Thymus (tissue), 11 donors: ENCODE results near the gene KRTAP10-5. TPM values are rescaled to one million over a fixed set of nuclear protein-coding genes. Genes with fewer than 3 reads are reported as not detected.
"Not testable (repeated sequence)": the region's sequence is repeated elsewhere in the genome, so short reads cannot be mapped to it uniquely, and the experiment has no call there.

Experiments used
- DNase-seq, 9 donors: peaks; one replicate each; pipeline ENCODE4 v3.0.0-alpha.2; 2013; ENCODE audit warnings: low spot score in 9 of 9, low read depth in 6 of 9, missing footprints in 1 of 9
- H3K27ac ChIP-seq, 2 donors: one replicate each; pipeline ENCODE4 v1.5.1; 2013; ENCODE audit warnings: control low read depth in 1 of 2, low read depth in 1 of 2, low read length in 1 of 2, mild to moderate bottlenecking in 1 of 2, moderate library complexity in 1 of 2
- H3K27me3 ChIP-seq, 2 donors: one replicate each; pipeline ENCODE4 v1.5.1; 2013; ENCODE audit warnings: low read length in 1 of 2; ENCODE audit not compliant: control insufficient read depth in 2 of 2, insufficient read depth in 1 of 2
- H3K36me3 ChIP-seq, 2 donors: one replicate each; pipeline ENCODE4 v1.5.1; 2013; ENCODE audit warnings: low read length in 1 of 2, mild to moderate bottlenecking in 1 of 2, moderate library complexity in 1 of 2; ENCODE audit not compliant: control insufficient read depth in 2 of 2, insufficient read depth in 2 of 2
- H3K4me1 ChIP-seq, 2 donors: one replicate each; pipeline ENCODE4 v1.5.1; 2013; ENCODE audit warnings: low read length in 2 of 2; ENCODE audit not compliant: control insufficient read depth in 2 of 2, insufficient read depth in 2 of 2
- H3K4me3 ChIP-seq, 2 donors: one replicate each; pipeline ENCODE4 v1.5.1; 2013; ENCODE audit warnings: low read length in 2 of 2, control low read depth in 1 of 2, mild to moderate bottlenecking in 1 of 2
- H3K9me3 ChIP-seq, 2 donors: one replicate each; pipeline ENCODE4 v1.5.1; 2013; ENCODE audit warnings: low read length in 1 of 2, mild to moderate bottlenecking in 1 of 2; ENCODE audit not compliant: control insufficient read depth in 2 of 2, insufficient read depth in 1 of 2
- WGBS: extraction: QIAGEN DNeasy Blood & Tissue Kit; methylation state at CpG from one replicate; pipeline ENCODE4 v1.1.7; 2013; 5-methylcytosine and 5-hydroxymethylcytosine counted together
- polyA plus RNA-seq: library from polyadenylated mRNA; stranded (reverse); fragments of 200-250 nt; gene quantifications from one replicate; pipeline ENCODE4 v1.2.3, GENCODE V29; 2013
- total RNA-seq: library from RNA; stranded (reverse); fragments of 120-200 nt; gene quantifications from one replicate; pipeline ENCODE4 v1.2.4, GENCODE V29; 2013
- donor health status: healthy.

The KRTAP10-5 gene
- total and polyA plus RNA-seq, 2 donors = not detected

DNA sequence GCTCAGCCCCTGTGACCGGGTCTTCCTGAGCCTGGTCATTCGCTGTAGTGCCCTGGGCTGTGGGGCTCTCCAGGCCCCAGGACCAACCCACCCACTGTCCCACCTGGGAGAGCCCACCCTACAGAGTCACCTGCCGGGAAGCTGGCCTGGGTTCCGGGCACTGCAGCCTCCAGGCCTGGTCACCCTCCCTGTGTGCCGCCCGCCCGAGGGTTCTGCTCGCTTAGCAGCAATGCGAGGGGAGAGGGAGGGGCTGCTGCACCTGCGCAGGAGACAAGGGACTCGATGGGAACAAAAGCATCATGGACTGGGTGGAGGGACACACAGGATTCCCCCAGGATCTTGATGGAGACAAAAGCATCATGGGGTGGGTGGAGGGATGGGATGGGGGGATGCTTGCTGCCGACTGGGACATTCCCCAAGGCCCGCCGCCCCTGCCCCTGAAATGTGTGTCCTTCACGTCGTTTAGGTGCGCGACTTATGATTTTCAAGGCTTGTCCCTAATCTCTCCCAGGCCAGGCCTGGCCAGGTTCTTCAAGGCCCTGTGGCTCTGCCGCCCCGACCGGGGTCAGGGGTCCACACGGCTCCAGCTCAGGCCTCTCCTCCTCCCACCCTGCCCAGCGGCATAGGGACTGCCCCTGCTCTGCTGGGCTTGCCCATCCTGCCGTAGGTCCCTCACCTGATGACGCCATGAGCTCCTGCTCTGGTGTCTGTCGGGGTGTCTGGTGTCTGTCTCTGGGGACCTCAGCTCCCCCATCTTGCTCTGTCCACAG lies 33.2 kb upstream of the KRTAP10-5 start:
- peaks cover 0 to 2% of the 10 kb centered on the region in 2 donors for H3K27me3 ChIP-seq
- DNase-seq = no peak
- H3K9me3 ChIP-seq = peaks cover 3 to 27% of the 10 kb centered on the region in 2 donors
- H3K4me1 ChIP-seq = peaks cover 0 to 3% of the 10 kb centered on the region in 2 donors
- H3K27ac ChIP-seq = no peak overlapping the region
- no peaks in the 10 kb centered on the region for H3K36me3 ChIP-seq
- 96% methylated on average over 26 of the region's 26 CpGs for WGBS
- no peak overlapping the region for H3K4me3 ChIP-seq

DNA sequence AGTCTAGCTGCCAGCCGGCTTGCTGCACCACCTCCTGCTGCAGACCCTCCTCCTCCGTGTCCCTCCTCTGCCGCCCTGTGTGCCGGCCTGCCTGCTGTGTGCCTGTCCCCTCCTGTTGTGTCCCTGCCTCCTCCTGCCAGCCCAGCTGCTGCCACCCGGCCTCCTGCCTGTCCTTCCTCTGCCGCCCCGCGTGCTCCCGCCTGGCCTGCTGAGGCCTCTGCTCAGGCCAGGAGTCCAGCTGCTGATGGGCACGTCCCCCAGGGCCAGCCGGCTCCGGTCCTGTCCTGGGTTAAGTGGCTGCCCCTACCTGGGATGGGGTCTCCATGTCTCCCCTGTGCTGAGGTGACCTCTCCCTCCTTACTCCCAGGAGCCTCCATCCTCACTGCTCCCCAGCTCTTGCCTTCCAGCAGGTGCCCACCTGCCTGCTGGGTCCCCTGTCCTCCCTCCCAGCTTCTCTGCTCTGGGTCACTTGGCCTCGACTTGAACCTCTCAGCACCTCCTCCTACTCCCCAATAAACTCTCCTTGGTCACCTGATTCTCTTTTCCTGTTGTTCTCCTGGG lies 32.3 kb upstream of the KRTAP10-5 start:
- DNase-seq = no peak
- 91% methylated on average over 13 of the region's 13 CpGs for WGBS
- Histone ChIP-seq H3K27me3 (peaks cover 0 to 2% of the 10 kb centered on the region in 2 donors), H3K9me3 (peaks cover 3 to 27% of the 10 kb centered on the region in 2 donors), H3K4me3 (no peak overlapping the region), H3K27ac (no peak overlapping the region), H3K36me3 (no peaks in the 10 kb centered on the region), H3K4me1 (peaks cover 0 to 3% of the 10 kb centered on the region in 2 donors)

DNA sequence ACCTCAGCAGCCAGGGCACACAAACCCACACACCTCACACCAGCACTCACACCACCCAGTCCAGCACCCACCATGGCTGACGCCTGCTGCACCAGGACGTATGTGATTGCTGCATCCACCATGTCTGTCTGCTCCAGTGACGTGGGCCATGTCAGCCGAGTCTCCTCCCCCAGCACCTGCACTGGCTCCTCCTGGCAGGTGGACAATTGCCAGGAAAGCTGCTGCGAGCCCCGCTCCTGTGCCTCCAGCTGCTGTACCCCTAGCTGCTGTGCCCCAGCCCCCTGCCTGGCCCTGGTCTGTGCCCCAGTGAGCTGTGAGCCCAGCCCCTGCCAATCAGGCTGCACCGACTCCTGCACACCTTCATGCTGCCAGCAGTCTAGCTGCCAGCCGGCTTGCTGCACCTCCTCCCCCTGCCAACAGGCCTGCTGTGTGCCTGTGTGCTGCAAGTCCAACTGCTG lies 31.7 kb upstream of the KRTAP10-5 start, which contains the start of gene KRTAP10-8:
KRTAP10-8 (plus strand) TSS at position 51 of the 458 bp plus-strand sequence; CDS start at position 73, 22 bp downstream.
- Histone ChIP-seq H3K27ac (no peak within 1 kb of the TSS), H3K36me3 (no peaks in the 10 kb centered on the region), H3K4me3 (no peak within 1 kb of the TSS), H3K4me1 (peaks cover 0 to 1% of the 10 kb centered on the region in 2 donors), H3K9me3 (peaks cover 3 to 25% of the 10 kb centered on the region in 2 donors), H3K27me3 (peaks cover 0 to 2% of the 10 kb centered on the region in 2 donors)
- no peak for DNase-seq
- 94% methylated on average over 8 of the region's 8 CpGs for WGBS

DNA sequence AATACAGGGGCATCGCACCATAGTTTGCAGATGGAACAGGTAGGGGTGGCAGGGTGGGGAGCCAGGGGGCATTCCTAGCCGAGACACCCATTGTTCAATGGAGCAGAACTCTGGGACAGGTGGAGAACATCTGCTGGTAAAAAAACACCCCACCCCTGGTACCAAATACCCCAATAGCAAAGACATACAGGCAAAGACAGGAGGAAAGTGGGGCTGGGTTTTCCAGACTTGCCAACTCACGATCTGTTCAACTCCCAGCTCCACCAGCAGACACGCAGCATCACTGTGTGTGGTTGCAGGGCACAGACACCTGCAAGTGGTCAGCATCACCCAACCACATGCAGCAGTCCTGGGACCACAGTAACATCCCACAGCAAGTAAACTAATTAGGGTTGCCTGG lies 31.1 kb upstream of the KRTAP10-5 start:
- Histone ChIP-seq H3K4me1 (no peaks in the 10 kb centered on the region), H3K27ac (no peak overlapping the region), H3K36me3 (no peaks in the 10 kb centered on the region), H3K9me3 (peaks cover 3 to 23% of the 10 kb centered on the region in 2 donors), H3K27me3 (peaks cover 0 to 2% of the 10 kb centered on the region in 2 donors), H3K4me3 (no peak overlapping the region)
- 89% methylated on average over 4 of the region's 4 CpGs for WGBS
- DNase-seq = no peak

DNA sequence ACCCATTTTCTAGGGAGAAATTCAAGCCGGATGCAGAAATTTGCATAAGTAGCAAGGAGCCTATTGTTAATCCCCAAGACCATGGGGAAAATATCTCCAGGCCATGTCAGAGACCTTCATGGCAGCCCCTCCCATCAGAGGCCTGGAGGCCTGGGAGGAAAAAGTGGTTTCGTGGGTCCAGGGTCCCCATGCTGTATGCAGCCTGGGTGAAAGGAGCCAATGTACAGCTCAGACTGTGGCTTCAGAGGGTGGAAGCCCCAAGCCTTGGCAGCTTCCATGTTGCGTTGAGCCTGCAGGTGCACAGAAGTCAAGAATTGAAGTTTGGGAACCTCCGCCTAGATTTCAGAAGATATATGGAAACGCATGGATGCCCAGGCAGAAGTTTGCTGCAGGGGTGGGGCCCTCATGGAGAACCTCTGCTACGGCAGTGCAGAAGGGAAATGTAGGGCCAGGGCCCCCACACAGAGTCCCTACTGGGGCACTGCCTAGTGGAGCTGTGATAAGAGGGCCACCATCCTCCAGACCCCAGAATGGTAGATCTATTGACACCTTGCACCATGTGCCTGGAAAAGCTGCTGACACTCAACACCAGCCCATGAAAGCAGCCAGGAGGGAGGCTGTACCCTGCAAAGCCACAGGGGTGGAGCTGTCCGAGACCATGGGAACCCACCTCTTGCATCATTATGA lies 29.9 kb upstream of the KRTAP10-5 start:
- WGBS = 96% methylated on average over 7 of the region's 7 CpGs
- peaks cover 3 to 16% of the 10 kb centered on the region in 2 donors for H3K9me3 ChIP-seq
- not testable (repeated sequence) for H3K4me3 ChIP-seq, H3K27ac ChIP-seq, H3K36me3 ChIP-seq, H3K4me1 ChIP-seq, DNase-seq, H3K27me3 ChIP-seq

DNA sequence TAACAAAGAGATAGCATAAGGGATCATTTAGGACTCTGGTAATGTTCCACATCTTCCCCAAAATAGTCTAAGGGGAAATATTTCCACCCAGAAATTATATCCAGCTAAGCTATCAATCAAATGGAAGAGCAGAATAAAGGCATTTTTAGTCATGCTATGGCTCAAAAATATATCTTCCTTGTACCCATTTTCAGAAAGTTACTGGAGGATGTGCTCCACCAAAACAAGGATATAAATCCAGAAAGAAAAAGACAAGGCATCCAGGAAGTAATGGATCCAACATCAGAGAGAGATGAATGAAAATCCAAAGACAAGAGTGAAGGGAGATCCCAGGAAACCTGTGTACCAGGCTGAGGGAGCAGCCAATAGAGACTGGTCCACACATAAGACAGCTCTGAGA lies 28.8 kb upstream of the KRTAP10-5 start:
- Histone ChIP-seq H3K4me3 (no peak overlapping the region), H3K4me1 (no peaks in the 10 kb centered on the region)

DNA sequence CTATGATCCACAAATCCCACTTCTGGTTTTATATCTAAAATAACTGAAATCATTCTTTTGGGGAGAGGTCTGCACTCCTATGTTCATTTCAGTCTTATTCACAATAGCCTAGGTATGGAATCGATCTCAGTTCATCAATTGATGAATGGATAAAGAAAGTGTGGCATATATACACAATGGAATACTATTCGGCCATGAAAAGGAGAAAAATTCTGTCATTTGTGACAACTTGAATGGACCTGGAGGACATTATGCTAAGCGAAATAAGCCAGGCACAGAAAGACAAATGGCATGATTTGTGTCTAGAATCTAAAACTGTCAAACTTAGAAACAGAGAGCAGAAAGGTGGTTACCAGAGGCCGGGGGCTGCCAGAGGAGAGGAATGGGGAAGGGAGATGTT lies 26.1 kb upstream of the KRTAP10-5 start:
- no peak for DNase-seq
- H3K4me3 ChIP-seq = no peak overlapping the region
- H3K36me3 ChIP-seq = no peaks in the 10 kb centered on the region
- peaks cover 2 to 8% of the 10 kb centered on the region in 2 donors for H3K9me3 ChIP-seq
- no peaks in the 10 kb centered on the region for H3K27me3 ChIP-seq
- 94% methylated on average over 4 of the region's 4 CpGs for WGBS
- H3K4me1 ChIP-seq = no peaks in the 10 kb centered on the region
- H3K27ac ChIP-seq = no peak overlapping the region

More for the DNA sequence above, 28.8 kb upstream of the KRTAP10-5 start:
- no peaks in the 10 kb centered on the region for H3K27me3 ChIP-seq
- peaks cover 3 to 16% of the 10 kb centered on the region in 2 donors for H3K9me3 ChIP-seq
- H3K27ac ChIP-seq = no peak overlapping the region
- H3K36me3 ChIP-seq = no peaks in the 10 kb centered on the region
- no peak for DNase-seq

DNA sequence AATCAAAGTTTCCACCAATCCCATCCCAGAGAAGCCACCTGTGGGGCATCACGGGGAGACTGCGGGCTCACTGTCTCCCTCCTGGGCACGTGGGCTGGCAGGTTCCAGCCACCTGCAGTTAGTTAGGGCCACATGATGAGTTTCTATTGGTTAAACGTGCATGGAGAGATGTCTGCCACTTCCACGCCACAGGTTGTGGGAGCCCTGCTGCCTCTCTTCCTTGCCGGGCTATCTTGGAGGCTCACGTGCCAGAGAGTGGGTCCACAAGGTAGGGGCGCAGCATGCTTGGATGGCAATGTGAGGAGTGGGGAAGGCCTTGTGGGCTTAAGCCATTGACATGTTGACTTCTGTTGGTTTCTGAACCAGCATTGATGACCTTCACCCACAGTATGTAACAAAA lies 23.5 kb upstream of the KRTAP10-5 start:
- Histone ChIP-seq H3K36me3 (no peaks in the 10 kb centered on the region), H3K27me3 (no peaks in the 10 kb centered on the region), H3K27ac (no peak overlapping the region), H3K9me3 (peaks cover 0 to 2% of the 10 kb centered on the region in 2 donors), H3K4me3 (no peak overlapping the region), H3K4me1 (no peaks in the 10 kb centered on the region)
- DNase-seq = no peak
- 93% methylated on average over 8 of the region's 8 CpGs for WGBS
